ENCODE results near the gene MAGIX.

DNA sequence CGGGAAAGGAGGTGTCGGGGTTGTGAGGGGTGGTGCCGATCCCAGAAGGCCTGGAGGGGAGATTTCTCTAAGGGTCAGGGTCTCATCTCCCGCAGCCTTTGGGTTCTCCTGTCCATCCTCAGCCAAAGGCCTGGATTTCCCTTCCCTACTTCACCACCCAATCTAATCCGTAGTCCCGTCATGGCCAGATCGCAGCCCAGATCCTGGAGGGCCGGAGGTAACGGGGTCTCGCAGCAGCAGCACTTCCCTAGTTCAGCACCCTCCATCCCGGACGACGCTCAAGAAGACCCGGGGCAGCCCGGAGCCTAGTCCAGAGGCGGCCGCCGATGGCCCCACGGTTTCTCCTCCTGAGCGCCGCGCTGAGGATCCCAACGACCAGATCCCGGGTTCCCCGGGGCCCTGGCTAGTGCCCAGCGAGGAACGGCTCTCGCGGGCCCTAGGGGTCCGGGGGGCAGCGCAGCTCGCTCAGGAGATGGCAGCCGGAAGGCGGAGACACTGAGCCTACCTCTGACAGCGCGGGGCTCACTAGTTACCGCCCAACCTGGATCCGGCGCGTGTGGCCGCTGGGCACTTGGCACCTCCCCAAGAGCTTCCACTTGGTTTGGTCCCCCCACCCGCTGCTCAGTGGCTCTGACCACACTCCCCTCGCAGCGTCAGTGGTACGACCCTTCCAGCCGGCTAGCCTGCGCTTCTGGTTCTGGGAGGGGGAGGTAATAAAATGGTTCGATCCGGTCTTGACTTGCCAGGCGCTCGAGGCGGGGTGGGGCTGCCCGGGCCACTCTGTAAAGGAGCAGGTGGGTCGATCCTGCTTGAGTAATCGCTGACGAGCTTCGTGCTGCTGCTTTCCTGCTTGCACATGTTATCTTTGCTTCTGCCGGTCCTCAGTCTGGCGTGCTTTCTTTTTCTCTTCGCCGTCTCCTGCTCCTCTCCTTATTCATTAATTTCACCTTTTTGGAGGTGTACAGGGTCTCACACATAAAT is 3.6 kb downstream of the MAGIX start:
- TF ChIP-seq SMC3 (IDR thresholded peaks at IDR 0.05; ENCODE audit: low read depth, low read length) (no peak), CHD2 (IDR thresholded peaks at IDR 0.05; ENCODE audit: low read length, partially characterized antibody) (no peak), SIN3A (IDR thresholded peaks at IDR 0.05; ENCODE audit: borderline replicate concordance, low read depth, low read length) (no peak), EZH2phosphoT487 (IDR thresholded peaks at IDR 0.05; ENCODE audit: borderline replicate concordance, low read depth) (no peak), YY1 (IDR thresholded peaks at IDR 0.05; ENCODE audit: low read depth) (no peak), TAF1 (IDR thresholded peaks at IDR 0.05; ENCODE audit: borderline replicate concordance, low read depth, low read length) (no peak), MXI1 (IDR thresholded peaks at IDR 0.05; ENCODE audit: low read depth, low read length) (no peak), EP300 (IDR thresholded peaks at IDR 0.05; ENCODE audit: borderline replicate concordance in 1 of 2, low read depth in 1 of 2, low read length in 1 of 2) (no peak), POLR2AphosphoS5 (IDR thresholded peaks at IDR 0.05; ENCODE audit: low read depth, low read length) (no peak)
- TF ChIP-seq, protein P1, sequence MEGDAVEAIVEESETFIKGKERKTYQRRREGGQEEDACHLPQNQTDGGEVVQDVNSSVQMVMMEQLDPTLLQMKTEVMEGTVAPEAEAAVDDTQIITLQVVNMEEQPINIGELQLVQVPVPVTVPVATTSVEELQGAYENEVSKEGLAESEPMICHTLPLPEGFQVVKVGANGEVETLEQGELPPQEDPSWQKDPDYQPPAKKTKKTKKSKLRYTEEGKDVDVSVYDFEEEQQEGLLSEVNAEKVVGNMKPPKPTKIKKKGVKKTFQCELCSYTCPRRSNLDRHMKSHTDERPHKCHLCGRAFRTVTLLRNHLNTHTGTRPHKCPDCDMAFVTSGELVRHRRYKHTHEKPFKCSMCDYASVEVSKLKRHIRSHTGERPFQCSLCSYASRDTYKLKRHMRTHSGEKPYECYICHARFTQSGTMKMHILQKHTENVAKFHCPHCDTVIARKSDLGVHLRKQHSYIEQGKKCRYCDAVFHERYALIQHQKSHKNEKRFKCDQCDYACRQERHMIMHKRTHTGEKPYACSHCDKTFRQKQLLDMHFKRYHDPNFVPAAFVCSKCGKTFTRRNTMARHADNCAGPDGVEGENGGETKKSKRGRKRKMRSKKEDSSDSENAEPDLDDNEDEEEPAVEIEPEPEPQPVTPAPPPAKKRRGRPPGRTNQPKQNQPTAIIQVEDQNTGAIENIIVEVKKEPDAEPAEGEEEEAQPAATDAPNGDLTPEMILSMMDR (IDR thresholded peaks at IDR 0.05): no peak
- TF ChIP-seq, protein P2, sequence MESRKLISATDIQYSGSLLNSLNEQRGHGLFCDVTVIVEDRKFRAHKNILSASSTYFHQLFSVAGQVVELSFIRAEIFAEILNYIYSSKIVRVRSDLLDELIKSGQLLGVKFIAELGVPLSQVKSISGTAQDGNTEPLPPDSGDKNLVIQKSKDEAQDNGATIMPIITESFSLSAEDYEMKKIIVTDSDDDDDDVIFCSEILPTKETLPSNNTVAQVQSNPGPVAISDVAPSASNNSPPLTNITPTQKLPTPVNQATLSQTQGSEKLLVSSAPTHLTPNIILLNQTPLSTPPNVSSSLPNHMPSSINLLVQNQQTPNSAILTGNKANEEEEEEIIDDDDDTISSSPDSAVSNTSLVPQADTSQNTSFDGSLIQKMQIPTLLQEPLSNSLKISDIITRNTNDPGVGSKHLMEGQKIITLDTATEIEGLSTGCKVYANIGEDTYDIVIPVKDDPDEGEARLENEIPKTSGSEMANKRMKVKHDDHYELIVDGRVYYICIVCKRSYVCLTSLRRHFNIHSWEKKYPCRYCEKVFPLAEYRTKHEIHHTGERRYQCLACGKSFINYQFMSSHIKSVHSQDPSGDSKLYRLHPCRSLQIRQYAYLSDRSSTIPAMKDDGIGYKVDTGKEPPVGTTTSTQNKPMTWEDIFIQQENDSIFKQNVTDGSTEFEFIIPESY (IDR thresholded peaks at IDR 0.05; ENCODE audit: borderline replicate concordance, low read depth): no peak

Data from SK-N-SH (cell line).